Endodermal cell (in vitro differentiated cells): Measurements from ENCODE around the gene TPD52L3. TPM values are rescaled to one million over a fixed set of nuclear protein-coding genes. Genes with fewer than 3 reads are reported as not detected.

ENCODE experiments used
- DNase-seq: peaks from one replicate; pipeline ENCODE4 v3.0.0-alpha.2; 2017
- H3K27ac ChIP-seq: 2 replicates; pipeline ENCODE4 v1.5.1; 2013; ENCODE audit warnings: mild to moderate bottlenecking, low read depth, low read length, moderate library complexity
- H3K27me3 ChIP-seq: 2 replicates; pipeline ENCODE4 v1.6.1; 2013; ENCODE audit warnings: mild to moderate bottlenecking, low read length, moderate library complexity; ENCODE audit not compliant: insufficient read depth, control insufficient read depth, poor library complexity, severe bottlenecking
- H3K36me3 ChIP-seq: 2 replicates; pipeline ENCODE4 v1.7.0; 2013; ENCODE audit warnings: mild to moderate bottlenecking, low read length, moderate library complexity; ENCODE audit not compliant: control insufficient read depth, insufficient read depth
- H3K4me1 ChIP-seq: one replicate; pipeline ENCODE4 v1.7.0; 2013; ENCODE audit warnings: low read length; ENCODE audit not compliant: control insufficient read depth, insufficient read depth
- H3K4me3 ChIP-seq: 2 replicates; pipeline ENCODE4 v1.5.1; 2013; ENCODE audit warnings: mild to moderate bottlenecking, low read length, moderate library complexity
- H3K9ac ChIP-seq: 2 replicates; pipeline ENCODE4 v1.6.1; 2013; ENCODE audit warnings: mild to moderate bottlenecking, low read length, moderate library complexity; ENCODE audit not compliant: poor library complexity, severe bottlenecking; ENCODE audit errors: extremely low read depth
- H3K9me3 ChIP-seq: 2 replicates; pipeline ENCODE4 v1.6.1; 2013; ENCODE audit warnings: mild to moderate bottlenecking, low read length, moderate library complexity; ENCODE audit not compliant: control insufficient read depth
- H3K27ac Mint-ChIP-seq: 2 replicates; pipeline ENCODE4 v1.8.0; 2020; ENCODE audit warnings: mixed read lengths
- H3K27me3 Mint-ChIP-seq: 2 replicates; pipeline ENCODE4 v1.8.0; 2021; ENCODE audit warnings: mild to moderate bottlenecking, mixed read lengths; ENCODE audit not compliant: insufficient read depth
- H3K36me3 Mint-ChIP-seq: 2 replicates; pipeline ENCODE4 v1.8.0; 2020; ENCODE audit warnings: low read depth, mixed read lengths
- H3K4me1 Mint-ChIP-seq: 2 replicates; pipeline ENCODE4 v1.8.0; 2020; ENCODE audit warnings: mixed read lengths
- H3K4me3 Mint-ChIP-seq: 2 replicates; pipeline ENCODE4 v1.8.0; 2020; ENCODE audit warnings: mild to moderate bottlenecking, moderate library complexity, mixed read lengths
- H3K9me3 Mint-ChIP-seq: 2 replicates; pipeline ENCODE4 v1.8.0; 2020; ENCODE audit warnings: mild to moderate bottlenecking, mixed read lengths
- CTCF ChIP-seq: fragments of 200-600 bp; sonication (generic); conservative IDR thresholded peaks from 2 replicates; pipeline ENCODE4 v1.5.0; 2021; ENCODE audit warnings: antibody characterized with exemption, mild to moderate bottlenecking
- WGBS, 2 experiments: methylation state at CpG; one replicate each; pipeline versions ENCODE4 v1.1.5 to v1.1.7; 2013; ENCODE audit warnings: missing lambda C conversion rate in 2 of 2, mixed read lengths in 1 of 2; ENCODE audit not compliant: insufficient coverage in 1 of 2, insufficient read length in 1 of 2; 5-methylcytosine and 5-hydroxymethylcytosine counted together
- total RNA-seq, 2 donors: library from RNA; stranded (reverse); fragmentation: NEBNext Ultra II Directional in 1 of 2; extraction: Animal tissue kit (Norgen Biotek cat#: 25700) in 1 of 2; gene quantifications; 2 replicates in 1 of 2; 3 replicates in 1 of 2; pipeline ENCODE4 v1.2.1, GENCODE V29; 2021

Gene TPD52L3
- total RNA-seq, 2 donors from 2014 or later = not detected

GRCh38 chr9:6368831-6369230 lies 40.7 kb downstream of the TPD52L3 start:
- Histone ChIP-seq H3K4me3 (no peak overlapping the region), H3K9me3 (peaks cover 33% of the 10 kb centered on the region), H3K9ac (no peak overlapping the region), H3K27me3 (no peaks in the 10 kb centered on the region), H3K4me1 (peaks cover 3% of the 10 kb centered on the region), H3K36me3 (no peaks in the 10 kb centered on the region), H3K27ac (no peak overlapping the region)
- no peak for DNase-seq
- no peak for TF ChIP-seq CTCF
- Mint-ChIP-seq H3K27me3 (peaks cover 6% of the 10 kb centered on the region), H3K4me1 (peaks cover 29% of the 10 kb centered on the region), H3K27ac (no peak overlapping the region), H3K36me3 (peaks cover 2% of the 10 kb centered on the region), H3K9me3 (peaks cover 41% of the 10 kb centered on the region), H3K4me3 (no peak overlapping the region)
- WGBS, 2 experiments = 95 to 100% methylated on average over 1 to 2 of the region's 2 CpGs

Other genes starting within 250 kb of the TPD52L3 start
- gene IL33, start 112.6 kb upstream of the TPD52L3 start, total RNA-seq = under 1 TPM; 0.33 to 0.97 TPM
- gene UHRF2, start 84.8 kb downstream of the TPD52L3 start, total RNA-seq = 10 to 100 TPM; 69.4 to 83.2 TPM